SK-N-SH (cell line): ENCODE measurements around the gene PYCR2. TPM values are rescaled to one million over a fixed set of nuclear protein-coding genes. Genes with fewer than 3 reads are reported as not detected.

Experiments
- CTCF ChIA-PET: fragments of 300-600, 350-600 bp; formaldehyde crosslinking; extraction: SDS; loops from one replicate; lab custom pipeline; 2021; lab: Yijun Ruan, JAX
- POLR2A ChIA-PET: fragments of 350-600 bp; sonication (Branson Sonifier 250); formaldehyde crosslinking; extraction: SDS; loops from one replicate; lab custom pipeline; 2020; ENCODE audit warnings: antibody characterized with exemption, inconsistent platforms; lab: Yijun Ruan, JAX
- DNase-seq: peaks from one replicate; pipeline ENCODE4 v3.0.0; 2012
- H2AFZ ChIP-seq: fragments of 200-600 bp; sonication (generic); 2 replicates; pipeline ENCODE4 v1.8.1; 2016; ENCODE audit warnings: antibody characterized with exemption, mild to moderate bottlenecking, low read depth
- H3F3A ChIP-seq: fragments of 200-600 bp; sonication (generic); replicated peaks from 2 replicates; pipeline ENCODE3; 2016; ENCODE audit warnings: antibody characterized with exemption, mild to moderate bottlenecking; ENCODE audit not compliant: insufficient read depth
- H3K27ac ChIP-seq, 2 experiments: fragments of 200-500 bp in 1 of 2; fragments of 200-600 bp in 1 of 2; sonication (Bioruptor generic) in 1 of 2; sonication (generic), shearing (Covaris generic) in 1 of 2; 2 replicates each; pipeline versions ENCODE4 v1.5.1 to v1.6.1; 2014 to 2016; ENCODE audit warnings: low read depth in 2 of 2, inconsistent platforms in 1 of 2, low read length in 1 of 2, mild to moderate bottlenecking in 1 of 2, mixed read lengths in 1 of 2
- H3K27me3 ChIP-seq: fragments of 200-600 bp; sonication (generic), shearing (Covaris generic); 2 replicates; pipeline ENCODE4 v1.6.1; 2016; ENCODE audit warnings: mixed run types; ENCODE audit not compliant: insufficient read depth
- H3K36me3 ChIP-seq, 2 experiments: fragments of 200-500 bp in 1 of 2; fragments of 200-600 bp in 1 of 2; sonication (Bioruptor generic) in 1 of 2; sonication (generic) in 1 of 2; replicated peaks in 1 of 2; 2 replicates each; pipeline versions ENCODE3 to v1.5.1; 2014 to 2016; ENCODE audit warnings: low read length in 1 of 2, mild to moderate bottlenecking in 1 of 2; ENCODE audit not compliant: insufficient read depth in 2 of 2, control insufficient read depth in 1 of 2
- H3K4me1 ChIP-seq, 2 experiments: fragments of 200-500 bp in 1 of 2; fragments of 200-600 bp in 1 of 2; sonication (Bioruptor generic) in 1 of 2; sonication (generic), shearing (Covaris generic) in 1 of 2; 2 replicates each; pipeline versions ENCODE4 v1.5.1 to v1.6.1; 2014 to 2016; ENCODE audit warnings: low read depth in 1 of 2, low read length in 1 of 2, mixed run types in 1 of 2; ENCODE audit not compliant: insufficient read depth in 2 of 2, control insufficient read depth in 1 of 2
- H3K4me2 ChIP-seq: fragments of 200-600 bp; sonication (generic), shearing (Covaris generic); 2 replicates; pipeline ENCODE4 v1.6.1; 2017; ENCODE audit warnings: mixed run types
- H3K4me3 ChIP-seq, 2 experiments: fragments of 200-500 bp in 1 of 2; fragments of 200-600 bp in 1 of 2; sonication (Bioruptor generic) in 1 of 2; sonication (generic), shearing (Covaris generic) in 1 of 2; 2 replicates each; pipeline versions ENCODE4 v1.5.1 to v1.8.1; 2014 to 2016; ENCODE audit warnings: low read depth in 2 of 2, inconsistent platforms in 1 of 2, low read length in 1 of 2, mild to moderate bottlenecking in 1 of 2, mixed read lengths in 1 of 2, moderate library complexity in 1 of 2
- H3K79me2 ChIP-seq: fragments of 200-600 bp; sonication (generic); 2 replicates; pipeline ENCODE4 v1.8.1; 2017; ENCODE audit warnings: mild to moderate bottlenecking; ENCODE audit not compliant: insufficient read depth
- H3K9ac ChIP-seq: fragments of 200-600 bp; sonication (generic); 2 replicates; pipeline ENCODE4 v1.6.1; 2017; ENCODE audit warnings: mixed run types
- H3K9me2 ChIP-seq: fragments of 200-600 bp; sonication (generic); 2 replicates; pipeline ENCODE4 v1.6.1; 2017; ENCODE audit warnings: mixed run types
- H3K9me3 ChIP-seq: fragments of 200-600 bp; sonication (generic); 2 replicates; pipeline ENCODE4 v1.6.1; 2017; ENCODE audit warnings: mixed run types, mild to moderate bottlenecking, moderate library complexity
- H4K20me1 ChIP-seq: fragments of 200-600 bp; sonication (generic); 2 replicates; pipeline ENCODE4 v1.6.1; 2017; ENCODE audit warnings: mild to moderate bottlenecking, mixed run types; ENCODE audit not compliant: insufficient read depth
- CHD2 ChIP-seq: fragments of 150-350 bp; IDR thresholded peaks from 2 replicates; pipeline ENCODE4 v1.6.1; 2018; ENCODE audit warnings: low read length; ENCODE audit not compliant: partially characterized antibody
- ELF1 ChIP-seq: IDR thresholded peaks from 2 replicates; pipeline ENCODE4 v1.4.0; 2012
- EP300 ChIP-seq, 2 experiments: IDR thresholded peaks; 2 replicates each; pipeline versions ENCODE4 v1.4.0 to v1.6.1; 2012; ENCODE audit warnings: borderline replicate concordance in 1 of 2, low read depth in 1 of 2, low read length in 1 of 2
- EZH2phosphoT487 ChIP-seq: fragments of 200-600 bp; sonication (generic); IDR thresholded peaks from 2 replicates; pipeline ENCODE4 v1.6.1; 2017; ENCODE audit warnings: low read depth, mixed run types, mild to moderate bottlenecking, antibody characterized with exemption, moderate library complexity, borderline replicate concordance
- FOSL2 ChIP-seq: IDR thresholded peaks from 2 replicates; pipeline ENCODE4 v1.4.0; 2012; ENCODE audit warnings: low read depth, mild to moderate bottlenecking, moderate library complexity, borderline replicate concordance
- FOXJ3 ChIP-seq: sonication (generic); formaldehyde crosslinking; IDR thresholded peaks from 2 replicates; pipeline ENCODE4 v1.5.1; 2020; ENCODE audit warnings: mild to moderate bottlenecking, missing genetic modification reagents
- FOXM1 ChIP-seq: IDR thresholded peaks from 2 replicates; pipeline ENCODE4 v1.4.0; 2012; ENCODE audit warnings: low read depth, mild to moderate bottlenecking
- GABPA ChIP-seq: IDR thresholded peaks from 2 replicates; pipeline ENCODE4 v1.4.0; 2012; ENCODE audit warnings: low read depth, mild to moderate bottlenecking
- JUND ChIP-seq: IDR thresholded peaks from 2 replicates; pipeline ENCODE4 v1.4.0; 2012
- MEF2A ChIP-seq: IDR thresholded peaks from 2 replicates; pipeline ENCODE4 v1.4.0; 2012; ENCODE audit warnings: low read depth, borderline replicate concordance
- NRF1 ChIP-seq: IDR thresholded peaks from 2 replicates; pipeline ENCODE4 v1.6.1; 2012; ENCODE audit warnings: low read depth, mild to moderate bottlenecking, low read length
- POLR2AphosphoS5 ChIP-seq: IDR thresholded peaks from 2 replicates; pipeline ENCODE4 v1.6.1; 2012; ENCODE audit warnings: low read depth, low read length
- RCOR1 ChIP-seq: fragments of 150-350 bp; IDR thresholded peaks from 2 replicates; pipeline ENCODE4 v1.6.1; 2017; ENCODE audit warnings: antibody characterized with exemption, low read length
- RXRA ChIP-seq: IDR thresholded peaks from 2 replicates; pipeline ENCODE4 v1.4.0; 2012; ENCODE audit warnings: low read depth, mild to moderate bottlenecking, borderline replicate concordance
- TAF1 ChIP-seq: IDR thresholded peaks from 2 replicates; pipeline ENCODE4 v1.6.1; 2012; ENCODE audit warnings: low read depth, mild to moderate bottlenecking, low read length, moderate library complexity, borderline replicate concordance
- TCF12 ChIP-seq: IDR thresholded peaks from 2 replicates; pipeline ENCODE4 v1.4.0; 2012
- YY1 ChIP-seq: IDR thresholded peaks from 2 replicates; pipeline ENCODE4 v1.4.0; 2012; ENCODE audit warnings: low read depth, mild to moderate bottlenecking
- WGBS: methylation state at CpG from one replicate; pipeline ENCODE4 v1.1.6; 2017; ENCODE audit warnings: low lambda C conversion rate; 5-methylcytosine and 5-hydroxymethylcytosine counted together
- polyA plus RNA-seq, 3 experiments: library from polyadenylated mRNA; depleted of rRNA; stranded (reverse); fragments of >200 nt; gene quantifications; 2 replicates each; pipeline ENCODE4 v1.2.3, GENCODE V29; 2012
- TF ChIP-seq, protein P1 (sequence below): IDR thresholded peaks from 2 replicates; pipeline ENCODE4; 2012
- TF ChIP-seq, protein P2 (sequence below): IDR thresholded peaks from 2 replicates; pipeline ENCODE4 v1.6.1; 2012; ENCODE audit warnings: mild to moderate bottlenecking, low read depth, low read length, moderate library complexity
- TF ChIP-seq, protein P3 (sequence below): fragments of 200-600 bp; sonication (generic); IDR thresholded peaks from 2 replicates; pipeline ENCODE4 v1.6.1; 2017; ENCODE audit warnings: antibody characterized with exemption, mild to moderate bottlenecking, moderate library complexity
- TF ChIP-seq, protein P4 (sequence below): fragments of 150-350 bp; IDR thresholded peaks from 2 replicates; pipeline ENCODE4 v1.6.1; 2017; ENCODE audit warnings: antibody characterized with exemption, low read length, low read depth, borderline replicate concordance

The PYCR2 gene
- polyA plus RNA-seq, 1 of the 3 experiments (the other 2 are of a cell fraction): 95.3 TPM

DNA sequence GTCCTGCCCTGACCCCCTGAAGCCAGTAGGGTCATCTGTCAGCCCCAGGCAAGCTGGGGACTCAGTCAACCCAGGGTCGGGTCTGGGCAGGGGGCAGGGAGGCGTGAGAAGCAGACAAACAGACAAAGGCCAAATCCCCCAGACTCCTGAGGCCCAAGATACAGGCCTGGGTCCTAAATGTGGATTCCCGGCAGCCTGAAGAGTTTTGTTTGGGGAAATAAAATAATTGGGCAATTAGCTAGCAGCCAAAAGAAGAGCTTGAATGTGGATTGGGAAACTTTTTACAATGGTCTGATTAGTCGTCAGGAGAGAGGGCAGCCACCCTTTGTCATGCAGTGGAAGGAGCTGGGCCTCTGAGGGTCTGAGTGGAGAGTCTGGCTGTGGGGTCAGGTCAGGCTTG, 21.5 kb upstream of the PYCR2 start:
- no peak overlapping the region for H2AFZ ChIP-seq
- no peak overlapping the region for H3K4me2 ChIP-seq
- H4K20me1 ChIP-seq: no peaks in the 10 kb centered on the region
- H3K4me1 ChIP-seq: peaks cover 0 to 13% of the 10 kb centered on the region in 2 experiments; a peak in 1 of 4 replicates
- H3K27ac ChIP-seq: no peak overlapping the region
- no peaks in the 10 kb centered on the region for H3K9me2 ChIP-seq
- ChIA-PET CTCF (interaction anchor here (1.1 to 2.1 kb wide), 6 partner anchors 9 to 471 kb away, joined by 3 to 6 read pairs (median 4); no protein-coding TSS in a partner anchor), POLR2A (no interaction called here)
- H3K27me3 ChIP-seq: no peaks in the 10 kb centered on the region; the same call in 1 of the 2 replicates
- 88% methylated on average over 4 of the region's 4 CpGs for WGBS
- H3K4me3 ChIP-seq: no peak overlapping the region
- H3K9ac ChIP-seq: no peak overlapping the region
- H3K79me2 ChIP-seq: no peaks in the 10 kb centered on the region
- H3K9me3 ChIP-seq: no peaks in the 10 kb centered on the region
- DNase-seq: no peak
- TF ChIP-seq TCF12: no peak
- TF ChIP-seq EZH2phosphoT487: no peak
- TF ChIP-seq, protein P1, sequence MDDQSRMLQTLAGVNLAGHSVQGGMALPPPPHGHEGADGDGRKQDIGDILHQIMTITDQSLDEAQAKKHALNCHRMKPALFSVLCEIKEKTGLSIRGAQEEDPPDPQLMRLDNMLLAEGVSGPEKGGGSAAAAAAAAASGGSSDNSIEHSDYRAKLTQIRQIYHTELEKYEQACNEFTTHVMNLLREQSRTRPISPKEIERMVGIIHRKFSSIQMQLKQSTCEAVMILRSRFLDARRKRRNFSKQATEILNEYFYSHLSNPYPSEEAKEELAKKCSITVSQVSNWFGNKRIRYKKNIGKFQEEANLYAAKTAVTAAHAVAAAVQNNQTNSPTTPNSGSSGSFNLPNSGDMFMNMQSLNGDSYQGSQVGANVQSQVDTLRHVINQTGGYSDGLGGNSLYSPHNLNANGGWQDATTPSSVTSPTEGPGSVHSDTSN: no peak
- no peak for TF ChIP-seq TAF1
- no peak for TF ChIP-seq MEF2A
- TF ChIP-seq, all 33 proteins: peak for 0
- Histone ChIP-seq H3K36me3 (no peaks in the 10 kb centered on the region), H3F3A (no peaks in the 10 kb centered on the region)

DNA sequence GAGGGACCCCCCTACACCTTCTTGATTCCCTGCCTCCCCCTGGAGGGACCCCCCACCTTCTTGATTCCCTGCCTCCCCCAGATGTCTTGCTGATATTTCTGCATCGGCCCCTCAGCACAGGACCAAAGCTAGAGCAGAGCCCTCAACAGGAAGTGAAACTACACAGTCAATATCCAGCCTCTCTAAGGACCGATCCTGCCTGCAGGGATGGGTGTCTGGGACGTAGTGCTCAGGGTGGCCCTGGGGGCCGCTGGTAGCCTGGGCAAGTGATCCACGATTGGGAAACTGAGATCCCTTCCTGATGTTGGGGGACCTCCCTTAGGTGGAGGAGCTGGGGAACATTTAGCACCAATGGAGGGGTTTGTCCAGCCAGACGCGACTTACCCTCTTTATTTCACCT, 20.9 kb upstream of the PYCR2 start:
- no peak overlapping the region for H3K9ac ChIP-seq
- H3K9me3 ChIP-seq: no peaks in the 10 kb centered on the region
- no peak overlapping the region for H3K4me2 ChIP-seq
- no peaks in the 10 kb centered on the region for H3F3A ChIP-seq
- H3K27me3 ChIP-seq: no peaks in the 10 kb centered on the region; the same call in 1 of the 2 replicates
- H3K9me2 ChIP-seq: no peaks in the 10 kb centered on the region
- H4K20me1 ChIP-seq: no peaks in the 10 kb centered on the region
- peaks cover 0 to 16% of the 10 kb centered on the region in 2 experiments; a peak in 1 of 4 replicates for H3K4me1 ChIP-seq
- H3K4me3 ChIP-seq: no peak overlapping the region
- H3K27ac ChIP-seq: no peak overlapping the region
- ChIA-PET POLR2A (no interaction called here), CTCF (interaction anchor here (1.1 to 2.1 kb wide), 5 partner anchors 9 to 470 kb away, joined by 3 to 6 read pairs (median 4); no protein-coding TSS in a partner anchor)
- H3K79me2 ChIP-seq: no peaks in the 10 kb centered on the region
- no peaks in the 10 kb centered on the region for H3K36me3 ChIP-seq
- H2AFZ ChIP-seq: no peak overlapping the region
- 73% methylated on average over 7 of the region's 7 CpGs for WGBS
- no peak for DNase-seq
- no peak for TF ChIP-seq FOXJ3 (CRISPR knock-in tag)
- TF ChIP-seq NRF1: no peak
- TF ChIP-seq POLR2AphosphoS5: no peak
- no peak for TF ChIP-seq RCOR1
- TF ChIP-seq FOSL2: no peak
- TF ChIP-seq EP300 (IDR thresholded peaks at IDR 0.05; ENCODE audit: borderline replicate concordance in 1 of 2, low read depth in 1 of 2, low read length in 1 of 2): no peak
- TF ChIP-seq, protein P2, sequence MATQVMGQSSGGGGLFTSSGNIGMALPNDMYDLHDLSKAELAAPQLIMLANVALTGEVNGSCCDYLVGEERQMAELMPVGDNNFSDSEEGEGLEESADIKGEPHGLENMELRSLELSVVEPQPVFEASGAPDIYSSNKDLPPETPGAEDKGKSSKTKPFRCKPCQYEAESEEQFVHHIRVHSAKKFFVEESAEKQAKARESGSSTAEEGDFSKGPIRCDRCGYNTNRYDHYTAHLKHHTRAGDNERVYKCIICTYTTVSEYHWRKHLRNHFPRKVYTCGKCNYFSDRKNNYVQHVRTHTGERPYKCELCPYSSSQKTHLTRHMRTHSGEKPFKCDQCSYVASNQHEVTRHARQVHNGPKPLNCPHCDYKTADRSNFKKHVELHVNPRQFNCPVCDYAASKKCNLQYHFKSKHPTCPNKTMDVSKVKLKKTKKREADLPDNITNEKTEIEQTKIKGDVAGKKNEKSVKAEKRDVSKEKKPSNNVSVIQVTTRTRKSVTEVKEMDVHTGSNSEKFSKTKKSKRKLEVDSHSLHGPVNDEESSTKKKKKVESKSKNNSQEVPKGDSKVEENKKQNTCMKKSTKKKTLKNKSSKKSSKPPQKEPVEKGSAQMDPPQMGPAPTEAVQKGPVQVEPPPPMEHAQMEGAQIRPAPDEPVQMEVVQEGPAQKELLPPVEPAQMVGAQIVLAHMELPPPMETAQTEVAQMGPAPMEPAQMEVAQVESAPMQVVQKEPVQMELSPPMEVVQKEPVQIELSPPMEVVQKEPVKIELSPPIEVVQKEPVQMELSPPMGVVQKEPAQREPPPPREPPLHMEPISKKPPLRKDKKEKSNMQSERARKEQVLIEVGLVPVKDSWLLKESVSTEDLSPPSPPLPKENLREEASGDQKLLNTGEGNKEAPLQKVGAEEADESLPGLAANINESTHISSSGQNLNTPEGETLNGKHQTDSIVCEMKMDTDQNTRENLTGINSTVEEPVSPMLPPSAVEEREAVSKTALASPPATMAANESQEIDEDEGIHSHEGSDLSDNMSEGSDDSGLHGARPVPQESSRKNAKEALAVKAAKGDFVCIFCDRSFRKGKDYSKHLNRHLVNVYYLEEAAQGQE: no peak
- no peak for TF ChIP-seq YY1
- TF ChIP-seq GABPA: no peak
- TF ChIP-seq FOXM1: no peak
- no peak for TF ChIP-seq JUND
- TF ChIP-seq TAF1: no peak
- TF ChIP-seq, protein P3, sequence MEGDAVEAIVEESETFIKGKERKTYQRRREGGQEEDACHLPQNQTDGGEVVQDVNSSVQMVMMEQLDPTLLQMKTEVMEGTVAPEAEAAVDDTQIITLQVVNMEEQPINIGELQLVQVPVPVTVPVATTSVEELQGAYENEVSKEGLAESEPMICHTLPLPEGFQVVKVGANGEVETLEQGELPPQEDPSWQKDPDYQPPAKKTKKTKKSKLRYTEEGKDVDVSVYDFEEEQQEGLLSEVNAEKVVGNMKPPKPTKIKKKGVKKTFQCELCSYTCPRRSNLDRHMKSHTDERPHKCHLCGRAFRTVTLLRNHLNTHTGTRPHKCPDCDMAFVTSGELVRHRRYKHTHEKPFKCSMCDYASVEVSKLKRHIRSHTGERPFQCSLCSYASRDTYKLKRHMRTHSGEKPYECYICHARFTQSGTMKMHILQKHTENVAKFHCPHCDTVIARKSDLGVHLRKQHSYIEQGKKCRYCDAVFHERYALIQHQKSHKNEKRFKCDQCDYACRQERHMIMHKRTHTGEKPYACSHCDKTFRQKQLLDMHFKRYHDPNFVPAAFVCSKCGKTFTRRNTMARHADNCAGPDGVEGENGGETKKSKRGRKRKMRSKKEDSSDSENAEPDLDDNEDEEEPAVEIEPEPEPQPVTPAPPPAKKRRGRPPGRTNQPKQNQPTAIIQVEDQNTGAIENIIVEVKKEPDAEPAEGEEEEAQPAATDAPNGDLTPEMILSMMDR: no peak
- no peak for TF ChIP-seq RXRA
- TF ChIP-seq ELF1: no peak
- TF ChIP-seq, protein P4, sequence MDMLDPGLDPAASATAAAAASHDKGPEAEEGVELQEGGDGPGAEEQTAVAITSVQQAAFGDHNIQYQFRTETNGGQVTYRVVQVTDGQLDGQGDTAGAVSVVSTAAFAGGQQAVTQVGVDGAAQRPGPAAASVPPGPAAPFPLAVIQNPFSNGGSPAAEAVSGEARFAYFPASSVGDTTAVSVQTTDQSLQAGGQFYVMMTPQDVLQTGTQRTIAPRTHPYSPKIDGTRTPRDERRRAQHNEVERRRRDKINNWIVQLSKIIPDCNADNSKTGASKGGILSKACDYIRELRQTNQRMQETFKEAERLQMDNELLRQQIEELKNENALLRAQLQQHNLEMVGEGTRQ: no peak
- no peak for TF ChIP-seq CHD2
